DMS 273 (cell line): ENCODE results near the gene PRL.
A peak's percentile ranks its signal among the peaks of the same experiment; 100 is the strongest.

Experiments used
- DNase-seq: peaks from one replicate; lab custom pipeline; 2025; ENCODE audit not compliant: unreplicated experiment; lab: John Stamatoyannopoulos, UW

PRL gene

GRCh38 chr6:22295145-22295544 is 1.7 kb downstream of the PRL start:
- DNase-seq = peak; percentile 49

- DNase-seq = peak; percentile 51
Measured at GRCh38 chr6:22294301-22294700, 2.5 kb downstream of the PRL start.

DNA sequence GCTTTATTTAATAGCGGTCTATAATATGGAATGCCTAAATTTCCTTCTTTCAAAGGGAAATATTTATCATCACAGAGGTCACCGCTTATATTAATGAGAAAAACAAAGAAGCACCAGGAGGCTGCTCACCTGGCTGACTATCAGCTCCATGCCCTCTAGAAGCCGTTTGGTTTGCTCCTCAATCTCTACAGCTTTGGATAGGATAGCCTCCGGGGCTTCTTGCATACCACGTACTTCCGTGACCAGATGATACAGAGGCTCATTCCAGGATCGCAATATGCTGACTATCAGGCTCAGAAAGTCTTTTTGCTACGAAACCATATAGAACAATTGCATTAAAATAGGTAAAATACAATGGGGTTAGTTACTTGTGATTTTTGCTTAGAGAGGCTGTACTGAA is 6.8 kb downstream of the PRL start:
- no peak for DNase-seq

GRCh38 chr6:22288721-22289120 is 8.1 kb downstream of the PRL start:
- no peak for DNase-seq

- no peak for DNase-seq
Measured at GRCh38 chr6:22284666-22285065, 12.2 kb downstream of the PRL start.

DNA sequence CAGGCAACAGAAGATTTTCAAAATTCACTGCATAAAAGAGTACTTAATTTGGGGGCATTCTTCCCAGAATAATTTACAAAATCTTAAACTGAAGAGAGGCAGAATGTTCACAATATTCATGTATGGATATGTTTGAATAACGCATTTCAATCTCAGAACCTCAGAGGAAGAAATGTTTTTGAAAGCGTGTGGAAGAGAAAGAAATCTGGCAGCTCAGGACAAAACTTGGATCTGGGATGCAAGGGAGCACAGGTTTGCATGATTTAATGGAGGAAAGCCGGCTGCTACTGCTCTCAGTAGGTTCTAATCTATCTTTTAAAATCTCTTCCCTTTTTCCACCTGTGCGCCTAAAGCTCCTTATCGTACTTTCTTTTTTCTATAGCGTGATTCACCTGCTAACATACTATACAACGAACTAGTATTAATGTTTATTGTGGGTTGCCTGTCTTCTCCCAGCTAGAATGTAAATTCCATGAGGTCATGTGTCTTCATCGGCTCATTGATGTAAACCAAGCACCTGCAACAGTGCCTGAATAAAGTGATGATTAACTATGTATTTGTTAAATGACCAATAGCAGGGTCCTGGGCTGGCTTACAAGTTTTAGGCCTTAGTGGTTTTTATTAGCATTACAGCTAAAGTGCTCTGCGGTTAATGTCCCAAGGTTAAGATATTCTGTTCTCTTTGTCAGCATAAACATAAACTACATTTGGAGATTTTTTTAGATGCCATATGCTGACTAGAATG is 15.3 kb downstream of the PRL start:
- DNase-seq = no peak

DNA sequence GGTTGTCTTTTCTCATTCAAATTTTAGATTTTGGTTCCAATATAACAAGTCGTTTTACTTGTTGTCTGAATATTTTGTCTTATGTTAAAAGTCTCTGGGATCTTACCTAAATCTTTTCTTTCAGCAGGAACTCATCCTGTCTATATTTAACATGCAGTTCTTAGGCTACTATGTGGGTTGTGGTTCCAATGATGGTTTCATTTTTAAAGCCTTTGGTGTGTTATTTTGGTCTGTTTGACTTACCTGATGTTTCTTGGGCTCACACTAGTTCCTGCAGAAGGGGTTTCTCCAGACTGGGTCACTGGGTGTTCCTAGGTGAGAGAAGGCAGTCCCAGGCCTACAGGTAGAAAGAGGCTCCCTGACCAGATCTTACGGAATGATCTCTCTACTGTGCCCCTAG is 17.4 kb downstream of the PRL start:
- no peak for DNase-seq

- DNase-seq = no peak
Measured at GRCh38 chr6:22271081-22271480, 25.8 kb downstream of the PRL start.

- no peak for DNase-seq
Measured at GRCh38 chr6:22263748-22264147, 33.1 kb downstream of the PRL start.

DNA sequence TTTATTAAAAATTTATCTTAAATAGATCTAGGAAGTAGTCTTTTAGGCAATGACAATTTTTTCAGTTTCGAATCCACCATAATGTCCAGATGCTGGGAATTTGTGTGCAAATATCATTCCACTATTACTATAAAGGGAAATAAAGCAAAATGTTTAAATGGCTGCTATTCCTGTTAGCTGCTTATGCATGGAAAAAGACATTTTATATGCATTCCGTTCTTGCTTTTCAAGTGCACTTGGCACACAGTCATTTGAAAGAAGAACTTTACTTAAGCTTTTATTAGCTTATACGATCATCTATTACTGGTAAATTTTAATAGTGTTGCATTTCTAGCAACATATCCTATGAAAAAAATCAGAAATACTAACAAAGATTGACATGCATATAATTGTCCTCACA is 42.0 kb downstream of the PRL start:
- no peak for DNase-seq

- no peak for DNase-seq
Measured at GRCh38 chr6:22253955-22254655, 42.7 kb downstream of the PRL start.

- no peak for DNase-seq
Measured at GRCh38 chr6:22251348-22251747, 45.5 kb downstream of the PRL start.

DNA sequence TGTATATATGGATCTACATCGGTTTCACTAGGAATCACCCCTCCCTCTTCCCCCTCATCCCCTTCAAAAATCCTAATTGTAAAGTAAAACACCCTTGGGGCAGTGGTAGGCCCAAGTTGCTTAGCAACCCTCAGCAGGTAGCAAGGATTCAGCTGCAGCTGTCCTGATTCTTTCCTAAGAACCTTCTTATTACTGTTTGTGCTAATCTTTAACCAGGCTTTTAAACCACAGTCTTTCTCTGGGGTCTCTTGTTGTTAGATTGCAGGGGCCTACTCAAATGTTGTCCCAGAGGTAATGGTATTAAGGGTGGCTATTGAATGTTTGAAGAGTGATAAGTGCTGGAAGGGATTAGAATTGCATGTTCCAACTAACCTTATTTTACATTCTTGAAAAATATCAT is 46.4 kb downstream of the PRL start:
- DNase-seq = peak; percentile 70

DNA sequence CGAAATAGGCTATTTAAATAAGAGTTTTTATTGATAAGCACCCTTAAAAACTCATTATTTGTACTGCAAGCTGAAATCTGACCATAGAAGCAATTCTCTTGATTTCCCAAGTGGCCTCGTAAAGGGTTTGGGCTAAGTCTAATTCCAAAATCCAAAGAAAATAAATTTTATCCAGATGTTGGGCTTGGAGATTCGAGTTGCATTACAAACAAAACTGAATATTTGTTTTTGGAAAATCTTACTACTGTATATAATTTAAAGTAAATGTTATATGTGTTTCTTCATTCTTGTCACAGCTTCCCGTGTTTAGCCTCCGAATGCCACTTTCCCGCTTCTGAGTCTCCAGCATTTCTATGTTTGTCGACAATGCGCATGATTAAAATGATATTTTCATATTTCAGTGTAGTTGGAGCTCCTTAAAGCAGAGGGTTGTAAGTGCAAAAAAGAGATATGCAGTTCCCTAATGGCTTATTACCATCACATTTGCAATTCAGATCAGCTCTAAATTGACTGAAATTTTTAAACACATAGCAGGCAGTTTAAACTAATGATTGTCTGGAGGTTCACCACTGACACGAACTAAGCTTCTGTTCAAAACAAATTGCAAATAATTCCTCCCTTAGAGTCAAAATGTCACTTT is 47.0 kb downstream of the PRL start:
- peak; percentile 19 for DNase-seq

GRCh38 chr6:22248513-22249308 is 48.1 kb downstream of the PRL start:
- no peak for DNase-seq

DNA sequence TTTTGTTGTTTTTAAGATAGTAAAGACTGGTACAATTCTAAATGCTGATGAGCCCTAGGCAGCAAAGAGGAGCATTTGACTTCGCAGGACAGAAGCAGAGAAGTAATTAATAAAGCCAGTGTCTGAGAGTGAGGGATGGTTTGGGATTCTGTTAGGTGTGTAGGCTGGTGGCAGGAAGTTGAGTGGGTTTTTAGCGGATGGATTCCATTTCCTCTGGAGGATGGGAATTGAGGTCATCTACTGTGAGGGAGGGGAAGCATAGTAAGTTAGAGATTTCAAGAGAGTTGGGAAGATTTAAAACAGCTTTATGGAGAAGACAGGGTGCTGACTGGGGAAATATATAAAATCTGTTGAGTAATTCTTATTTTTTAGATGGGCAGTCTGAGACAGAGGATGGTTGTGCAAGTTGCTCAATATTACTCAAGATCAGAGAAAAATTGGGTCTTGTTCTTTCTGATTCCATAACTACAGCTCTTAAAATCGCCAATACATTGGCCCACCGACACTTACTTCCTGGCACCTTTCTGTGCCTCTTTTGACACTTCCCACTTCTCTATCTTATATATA is 48.8 kb downstream of the PRL start:
- no peak for DNase-seq

GRCh38 chr6:22240025-22240424 is 56.8 kb downstream of the PRL start:
- DNase-seq = no peak

DNA sequence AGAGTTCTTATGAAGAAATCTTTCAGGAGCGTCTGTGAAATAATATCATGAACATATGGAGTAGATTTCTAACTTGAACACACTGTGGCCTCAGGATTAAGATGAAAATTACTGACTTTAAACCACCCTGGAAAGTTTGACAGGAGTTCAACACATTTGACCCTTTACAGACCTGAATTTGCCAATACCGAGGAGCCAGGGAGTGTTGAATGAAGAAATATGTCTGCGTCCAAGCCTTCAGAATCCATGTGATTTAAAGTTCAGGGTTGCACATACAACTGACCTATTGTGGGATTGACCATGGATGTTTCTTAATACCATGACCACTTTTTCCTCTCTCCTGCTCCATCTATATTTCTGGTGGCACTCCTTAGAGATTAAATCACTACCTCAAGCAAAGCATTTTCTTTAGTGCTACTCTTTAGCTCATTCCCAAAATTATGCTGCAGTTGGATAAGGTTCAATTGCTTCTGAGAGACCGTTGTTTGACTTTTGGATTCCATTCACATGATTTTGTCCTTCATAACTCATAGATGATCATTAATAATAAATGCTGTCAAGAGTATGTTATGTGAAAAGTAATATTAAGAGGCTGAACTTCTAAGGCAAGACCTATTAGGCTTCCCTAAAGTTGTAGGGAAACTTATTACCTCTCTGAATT is 57.4 kb downstream of the PRL start:
- no peak for DNase-seq

DNA sequence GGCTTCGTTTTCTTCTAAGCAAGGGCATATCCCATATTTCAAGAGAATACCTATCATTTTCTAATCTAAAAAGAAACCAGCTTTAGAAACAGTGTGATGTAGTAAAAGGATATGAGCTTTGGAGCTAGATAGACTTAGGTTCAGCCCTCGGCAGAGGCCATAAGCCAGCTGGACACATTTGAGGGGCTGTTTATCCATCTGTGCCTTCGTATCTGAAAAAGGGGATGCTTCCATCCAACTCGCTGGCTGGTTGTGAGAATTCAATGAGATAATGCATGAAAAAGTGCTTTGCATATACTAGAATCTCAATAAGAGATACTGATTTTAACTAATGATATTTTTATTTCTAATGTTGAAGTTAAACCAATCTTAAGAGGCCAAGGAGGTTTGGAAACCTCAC is 58.0 kb downstream of the PRL start:
- peak; percentile 32 for DNase-seq

DNA sequence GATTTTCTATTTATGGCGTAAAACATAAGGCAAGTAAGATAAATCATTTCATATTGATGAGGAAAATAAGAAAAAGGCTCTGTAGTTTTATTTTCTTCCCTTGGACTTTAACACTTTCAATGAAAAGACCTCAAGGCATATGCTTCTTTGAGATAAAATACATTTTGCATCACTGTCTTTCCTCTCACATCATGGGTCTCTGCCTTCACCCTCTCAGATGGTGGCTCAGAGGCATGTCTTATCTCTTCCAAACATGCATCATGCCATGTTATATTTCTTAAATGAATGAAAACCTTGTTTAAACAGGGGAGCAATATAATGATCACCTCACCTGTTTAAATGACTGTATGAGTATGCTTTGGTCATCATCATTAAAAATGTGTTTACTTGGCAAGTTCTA is 59.3 kb downstream of the PRL start:
- no peak for DNase-seq
